ENCODE data around the gene IL25.
"Not testable (repeated sequence)": the region's sequence is repeated elsewhere in the genome, so short reads cannot be mapped to it uniquely, and the experiment has no call there.

IL25 gene

DNA sequence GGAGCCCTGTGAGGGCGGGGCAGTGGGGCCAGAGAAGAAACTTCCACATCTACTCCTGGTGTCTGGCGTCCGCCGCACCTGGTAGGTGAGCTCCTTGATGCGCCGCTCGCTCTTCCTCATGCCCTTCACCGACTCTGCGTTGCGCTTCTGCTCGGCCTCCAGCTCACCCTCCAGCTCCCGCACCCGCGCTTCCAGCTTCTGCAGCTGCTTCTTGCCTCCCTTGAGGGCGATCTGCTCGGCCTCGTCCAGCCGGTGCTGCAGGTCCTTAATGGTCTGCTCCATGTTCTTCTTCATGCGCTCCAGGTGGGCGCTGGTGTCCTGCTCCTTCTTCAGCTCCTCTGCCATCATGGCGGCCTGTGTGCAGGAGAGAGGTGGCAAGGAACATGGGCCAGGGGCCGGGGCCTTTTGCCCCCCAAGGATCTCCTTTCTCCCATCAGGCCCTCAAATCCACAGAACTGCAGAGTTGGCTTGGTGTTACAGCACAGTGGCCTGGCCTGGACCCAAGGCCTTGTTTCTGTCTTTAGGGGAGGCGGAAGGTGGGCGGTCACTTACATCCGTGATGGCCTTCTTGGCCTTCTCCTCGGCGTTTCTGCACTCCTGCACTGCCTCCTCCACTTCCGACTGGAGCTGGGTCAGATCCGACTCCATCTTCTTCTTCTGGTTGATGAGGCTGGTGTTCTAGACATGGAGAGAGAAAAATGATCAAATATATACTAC lies 11.9 kb downstream of the IL25 start:
- H3K4me1 ChIP-seq (ENCODE audit: control insufficient read depth, insufficient read depth, low read length, unreplicated experiment) = no peaks in the 10 kb centered on the region
- H3K4me3 ChIP-seq (ENCODE audit: low read depth, low read length) = no peak overlapping the region
- no peak overlapping the region for H2AFZ ChIP-seq (ENCODE audit: low read length, unreplicated experiment)
- peaks cover 84% of the 10 kb centered on the region for H3K27me3 ChIP-seq (ENCODE audit: insufficient read depth, low read length)
- H3K79me2 ChIP-seq (ENCODE audit: control insufficient read depth, insufficient read depth, low read length, unreplicated experiment) = no peaks in the 10 kb centered on the region
- no peak overlapping the region for H3K27ac ChIP-seq (ENCODE audit: low read depth, low read length)
- no peaks in the 10 kb centered on the region for H3K36me3 ChIP-seq (ENCODE audit: insufficient read depth, low read length)

GRCh38 chr14:23385244-23385641 lies 12.6 kb downstream of the IL25 start:
- H3K4me1 ChIP-seq (ENCODE audit: control insufficient read depth, insufficient read depth, low read length, unreplicated experiment) = no peaks in the 10 kb centered on the region
- no peak overlapping the region for H3K4me3 ChIP-seq (ENCODE audit: low read depth, low read length)
- H2AFZ ChIP-seq (ENCODE audit: low read length, unreplicated experiment) = no peak overlapping the region
- H3K27ac ChIP-seq (ENCODE audit: low read depth, low read length) = no peak overlapping the region
- H3K79me2 ChIP-seq (ENCODE audit: control insufficient read depth, insufficient read depth, low read length, unreplicated experiment) = no peaks in the 10 kb centered on the region
- H3K36me3 ChIP-seq (ENCODE audit: insufficient read depth, low read length) = no peaks in the 10 kb centered on the region
- peaks cover 84% of the 10 kb centered on the region for H3K27me3 ChIP-seq (ENCODE audit: insufficient read depth, low read length)

- Histone ChIP-seq H3K27ac (ENCODE audit: low read depth, low read length) (no peak overlapping the region), H3K4me3 (ENCODE audit: low read depth, low read length) (no peak overlapping the region), H3K27me3 (ENCODE audit: insufficient read depth, low read length) (peaks cover 84% of the 10 kb centered on the region), H3K4me1 (ENCODE audit: control insufficient read depth, insufficient read depth, low read length, unreplicated experiment) (no peaks in the 10 kb centered on the region), H2AFZ (ENCODE audit: low read length, unreplicated experiment) (no peak overlapping the region), H3K36me3 (ENCODE audit: insufficient read depth, low read length) (no peaks in the 10 kb centered on the region), H3K79me2 (ENCODE audit: control insufficient read depth, insufficient read depth, low read length, unreplicated experiment) (no peaks in the 10 kb centered on the region)
These were observed 13.1 kb downstream of the IL25 start for GRCh38 chr14:23385642-23386265.

DNA sequence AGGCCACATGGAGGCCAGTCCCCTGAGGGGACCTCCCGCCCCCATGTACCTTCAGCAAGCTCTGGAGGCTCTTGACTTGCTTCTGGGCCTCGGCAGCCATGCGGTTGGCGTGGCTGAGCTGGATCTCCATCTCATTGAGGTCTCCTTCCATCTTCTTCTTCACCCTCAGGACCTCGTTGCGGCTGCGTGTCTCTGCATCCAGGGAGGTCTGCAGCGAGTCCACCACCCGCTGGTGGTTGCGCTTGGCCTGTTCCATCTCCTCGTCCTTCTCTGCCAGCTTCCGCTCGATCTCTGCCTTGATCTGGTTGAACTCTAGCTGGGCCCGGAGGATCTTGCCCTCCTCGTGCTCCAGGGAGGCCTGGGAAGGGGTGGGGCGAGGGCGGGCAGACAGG lies 13.7 kb downstream of the IL25 start:
- not testable (repeated sequence) for H3K4me1 ChIP-seq (ENCODE audit: control insufficient read depth, insufficient read depth, low read length, unreplicated experiment); H2AFZ ChIP-seq (ENCODE audit: low read length, unreplicated experiment); H3K79me2 ChIP-seq (ENCODE audit: control insufficient read depth, insufficient read depth, low read length, unreplicated experiment); H3K27ac ChIP-seq (ENCODE audit: low read depth, low read length); H3K4me3 ChIP-seq (ENCODE audit: low read depth, low read length); H3K36me3 ChIP-seq (ENCODE audit: insufficient read depth, low read length)
- H3K27me3 ChIP-seq (ENCODE audit: insufficient read depth, low read length) = peaks cover 84% of the 10 kb centered on the region

- peaks cover 84% of the 10 kb centered on the region for H3K27me3 ChIP-seq (ENCODE audit: insufficient read depth, low read length)
- H3K27ac ChIP-seq (ENCODE audit: low read depth, low read length) = no peak overlapping the region
- no peak overlapping the region for H2AFZ ChIP-seq (ENCODE audit: low read length, unreplicated experiment)
- H3K79me2 ChIP-seq (ENCODE audit: control insufficient read depth, insufficient read depth, low read length, unreplicated experiment) = no peaks in the 10 kb centered on the region
- H3K36me3 ChIP-seq (ENCODE audit: insufficient read depth, low read length) = no peaks in the 10 kb centered on the region
- no peaks in the 10 kb centered on the region for H3K4me1 ChIP-seq (ENCODE audit: control insufficient read depth, insufficient read depth, low read length, unreplicated experiment)
- no peak overlapping the region for H3K4me3 ChIP-seq (ENCODE audit: low read depth, low read length)
These were observed 14.4 kb downstream of the IL25 start for GRCh38 chr14:23386999-23387398.

GRCh38 chr14:23387916-23388882 lies 15.6 kb downstream of the IL25 start:
- H3K36me3 ChIP-seq (ENCODE audit: insufficient read depth, low read length) = no peaks in the 10 kb centered on the region
- H3K4me1 ChIP-seq (ENCODE audit: control insufficient read depth, insufficient read depth, low read length, unreplicated experiment) = no peaks in the 10 kb centered on the region
- no peak overlapping the region for H3K4me3 ChIP-seq (ENCODE audit: low read depth, low read length)
- peaks cover 88% of the 10 kb centered on the region for H3K27me3 ChIP-seq (ENCODE audit: insufficient read depth, low read length)
- no peaks in the 10 kb centered on the region for H3K79me2 ChIP-seq (ENCODE audit: control insufficient read depth, insufficient read depth, low read length, unreplicated experiment)
- no peak overlapping the region for H3K27ac ChIP-seq (ENCODE audit: low read depth, low read length)
- H2AFZ ChIP-seq (ENCODE audit: low read length, unreplicated experiment) = no peak overlapping the region

DNA sequence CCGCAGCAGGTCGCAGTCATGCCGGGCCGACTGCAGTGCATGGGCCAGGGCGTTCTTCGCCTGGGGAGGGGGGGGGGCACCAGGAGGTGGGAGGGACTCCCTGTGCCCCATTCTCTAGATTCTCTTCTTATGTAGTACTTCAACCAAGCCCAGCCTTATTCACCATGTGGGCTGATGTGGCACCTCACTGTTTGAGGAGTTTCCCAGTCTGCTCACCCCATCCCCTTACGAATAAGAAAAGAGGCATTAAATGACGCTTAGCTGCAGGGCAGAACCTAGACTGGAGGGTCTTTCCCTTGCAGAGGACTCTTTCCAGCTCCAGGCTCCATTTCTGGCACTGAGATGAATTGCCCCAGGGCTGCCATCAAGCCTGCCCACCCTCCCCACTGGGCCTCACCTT lies 16.4 kb downstream of the IL25 start:
- Histone ChIP-seq H3K27me3 (ENCODE audit: insufficient read depth, low read length) (peaks cover 88% of the 10 kb centered on the region), H3K4me1 (ENCODE audit: control insufficient read depth, insufficient read depth, low read length, unreplicated experiment) (no peaks in the 10 kb centered on the region)

DNA sequence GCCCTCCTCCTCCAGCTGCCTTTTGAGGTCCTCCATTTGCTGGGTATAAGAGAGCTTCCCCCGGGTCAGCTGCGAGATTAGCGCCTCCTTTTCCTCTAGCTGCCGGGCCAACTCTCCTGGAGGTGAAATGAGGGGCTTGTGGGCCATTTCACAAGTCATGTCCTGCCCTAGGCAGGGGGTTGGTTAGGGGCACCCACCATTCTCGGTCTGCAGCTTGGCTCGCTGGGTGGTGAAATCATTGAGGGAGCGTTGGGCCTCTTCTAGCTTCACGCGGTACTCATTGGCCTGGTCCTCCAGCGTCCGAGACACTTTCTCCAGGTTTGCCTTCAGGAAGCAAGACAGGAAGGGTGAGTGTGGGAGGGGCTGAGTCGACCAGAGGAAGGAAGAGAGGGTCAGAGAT lies 16.8 kb downstream of the IL25 start:
- no peak overlapping the region for H3K4me3 ChIP-seq (ENCODE audit: low read depth, low read length)
- no peaks in the 10 kb centered on the region for H3K79me2 ChIP-seq (ENCODE audit: control insufficient read depth, insufficient read depth, low read length, unreplicated experiment)
- H3K36me3 ChIP-seq (ENCODE audit: insufficient read depth, low read length) = no peaks in the 10 kb centered on the region
- H3K27me3 ChIP-seq (ENCODE audit: insufficient read depth, low read length) = peaks cover 88% of the 10 kb centered on the region
- no peak overlapping the region for H2AFZ ChIP-seq (ENCODE audit: low read length, unreplicated experiment)
- no peaks in the 10 kb centered on the region for H3K4me1 ChIP-seq (ENCODE audit: control insufficient read depth, insufficient read depth, low read length, unreplicated experiment)
- no peak overlapping the region for H3K27ac ChIP-seq (ENCODE audit: low read depth, low read length)

More for the DNA sequence above, 16.4 kb downstream of the IL25 start:
- Histone ChIP-seq H2AFZ (ENCODE audit: low read length, unreplicated experiment) (no peak overlapping the region), H3K4me3 (ENCODE audit: low read depth, low read length) (no peak overlapping the region), H3K36me3 (ENCODE audit: insufficient read depth, low read length) (no peaks in the 10 kb centered on the region), H3K79me2 (ENCODE audit: control insufficient read depth, insufficient read depth, low read length, unreplicated experiment) (no peaks in the 10 kb centered on the region), H3K27ac (ENCODE audit: low read depth, low read length) (no peak overlapping the region)

DNA sequence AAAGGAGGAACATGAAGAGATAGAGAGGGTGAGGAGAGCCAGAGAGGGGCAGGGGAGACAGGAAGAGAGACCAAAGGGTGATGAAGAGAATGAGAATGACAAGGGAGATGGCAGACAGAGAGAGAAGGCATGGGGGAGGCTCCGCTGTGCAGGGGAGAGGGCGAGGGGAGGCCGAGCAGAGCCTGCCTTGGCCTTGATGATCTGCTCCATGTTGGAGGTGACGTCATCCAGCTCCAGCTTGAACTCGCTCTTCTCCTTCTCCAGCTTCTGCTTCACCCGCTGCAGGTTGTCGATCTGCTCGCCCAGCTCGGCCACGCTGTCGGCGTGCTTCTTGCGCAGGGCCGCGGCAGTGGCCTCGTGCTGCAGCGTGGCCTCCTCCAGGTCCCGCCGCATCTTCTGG lies 17.3 kb downstream of the IL25 start:
- not testable (repeated sequence) for H3K27ac ChIP-seq (ENCODE audit: low read depth, low read length); H3K4me3 ChIP-seq (ENCODE audit: low read depth, low read length); H3K79me2 ChIP-seq (ENCODE audit: control insufficient read depth, insufficient read depth, low read length, unreplicated experiment); H2AFZ ChIP-seq (ENCODE audit: low read length, unreplicated experiment); H3K36me3 ChIP-seq (ENCODE audit: insufficient read depth, low read length); H3K4me1 ChIP-seq (ENCODE audit: control insufficient read depth, insufficient read depth, low read length, unreplicated experiment)
- H3K27me3 ChIP-seq (ENCODE audit: insufficient read depth, low read length) = peaks cover 86% of the 10 kb centered on the region

- Histone ChIP-seq H3K4me3 (ENCODE audit: low read depth, low read length) (no peak overlapping the region), H3K27ac (ENCODE audit: low read depth, low read length) (no peak overlapping the region), H2AFZ (ENCODE audit: low read length, unreplicated experiment) (no peak overlapping the region), H3K36me3 (ENCODE audit: insufficient read depth, low read length) (no peaks in the 10 kb centered on the region), H3K79me2 (ENCODE audit: control insufficient read depth, insufficient read depth, low read length, unreplicated experiment) (no peaks in the 10 kb centered on the region), H3K4me1 (ENCODE audit: control insufficient read depth, insufficient read depth, low read length, unreplicated experiment) (no peaks in the 10 kb centered on the region), H3K27me3 (ENCODE audit: insufficient read depth, low read length) (peaks cover 79% of the 10 kb centered on the region)
These were observed 20.0 kb downstream of the IL25 start for GRCh38 chr14:23392613-23393012.

Data from ACC112 (cell line).